Adrenal gland (tissue), 12 donors: ENCODE measurements around the gene NEGR1. TPM values are rescaled to one million over a fixed set of nuclear protein-coding genes. Genes with fewer than 3 reads are reported as not detected.

Experiments
- DNase-seq, 7 donors: peaks; one replicate each; pipeline ENCODE4 v3.0.0-alpha.2; 2019 to 2020
- H3K27ac ChIP-seq, 5 donors: fragments of 200-600 bp; sonication (generic) in 4 of 5; 1 replicate in 3 of 5; 2 replicates in 2 of 5; pipeline versions ENCODE4 v1.5.1 to v1.8.0; 2016 to 2020; ENCODE audit warnings: mild to moderate bottlenecking in 1 of 5
- H3K27me3 ChIP-seq: fragments of 200-600 bp; 2 replicates; pipeline ENCODE4 v1.8.0; 2021
- H3K36me3 ChIP-seq, 2 donors: fragments of 200-600 bp; replicated peaks in 1 of 2; 1 replicate in 1 of 2; 2 replicates in 1 of 2; pipeline versions ENCODE4 v1.5.1 to v1.8.0; 2018 to 2022
- H3K4me1 ChIP-seq, 2 donors: fragments of 200-600 bp; replicated peaks in 1 of 2; 1 replicate in 1 of 2; 2 replicates in 1 of 2; pipeline versions ENCODE4 v1.5.1 to v1.8.0; 2018 to 2021
- H3K4me3 ChIP-seq, 4 donors: fragments of 200-600 bp; sonication (generic) in 3 of 4; one replicate each; pipeline ENCODE4 v1.5.1; 2016 to 2018
- H3K9me3 ChIP-seq, 3 donors: fragments of 200-600 bp; sonication (generic) in 1 of 3; replicated peaks in 1 of 3; 1 replicate in 2 of 3; 2 replicates in 1 of 3; pipeline versions ENCODE4 v1.5.1 to v1.8.0; 2016 to 2021
- POLR2A ChIP-seq, 2 donors: fragments of 450-650 bp; IDR thresholded peaks; one replicate each; pipeline ENCODE4 v1.6.1; 2017; ENCODE audit warnings: antibody characterized with exemption in 2 of 2, mild to moderate bottlenecking in 2 of 2, moderate library complexity in 1 of 2
- WGBS, 4 donors: extraction: QIAGEN DNeasy Blood & Tissue Kit in 2 of 4; methylation state at CpG; one replicate each; pipeline versions ENCODE4 v1.1.5 to v1.1.7; 2013 to 2017; 5-methylcytosine and 5-hydroxymethylcytosine counted together
- intact Hi-C, 2 donors: fragments of 100-400 bp; cut with DNase I; formaldehyde crosslinking; loops; one replicate each; pipeline versions ENCODE4 v1.14.1 to v1.15.0; 2022 to 2023
- polyA plus RNA-seq, 3 donors: library from polyadenylated mRNA; stranded (reverse); fragments of 200-250 nt in 2 of 3; fragments of 350-450 nt in 1 of 3; fragmentation: Illumina TruSeq in 1 of 3; extraction: RNeasy Lipid Tissue Mini Kit (QIAGEN cat#74804) in 1 of 3; gene quantifications; one replicate each; pipeline ENCODE4 v1.2.3, GENCODE V29; 2013 to 2014
- total RNA-seq, 9 donors: library from RNA; depleted of rRNA in 4 of 9; stranded (reverse); fragments of >200 nt in 4 of 9; fragments of 120-200 nt in 1 of 9; fragmentation: NEBNext Ultra II Directional in 1 of 9; extraction: Animal tissue kit (Norgen Biotek cat#: 25700) in 1 of 9; gene quantifications; one replicate each; pipeline versions ENCODE4 v1.1.0 to v1.2.4, GENCODE V29; 2013 to 2023
- TF ChIP-seq, protein P1 (sequence below), 6 experiments: fragments of 450-650 bp in 4 of 6; fragments of 200-600 bp in 2 of 6; sonication (generic) in 1 of 6; IDR thresholded peaks; 1 replicate in 5 of 6; 2 replicates in 1 of 6; pipeline versions ENCODE4 v1.5.1 to v1.8.0; 2016 to 2021; ENCODE audit warnings: antibody characterized with exemption in 6 of 6, mild to moderate bottlenecking in 2 of 6, moderate library complexity in 1 of 6
- donor health status: healthy with polysubstance abuse.
- donor health status: Bipolar disorder and iron deficiency.
- donor health status: DM: yes; HTN: yes; CAD: no.
- donor health status: DM: no; HTN: no; CAD: no.
- donor health status: DM: no; HTN: no; CAD: no.
- donor health status: DM: yes; HTN: yes; CAD: no.

The NEGR1 gene
- total and polyA plus RNA-seq, 12 donors: 1.1 to 7.4 (median 4.0) TPM

DNA sequence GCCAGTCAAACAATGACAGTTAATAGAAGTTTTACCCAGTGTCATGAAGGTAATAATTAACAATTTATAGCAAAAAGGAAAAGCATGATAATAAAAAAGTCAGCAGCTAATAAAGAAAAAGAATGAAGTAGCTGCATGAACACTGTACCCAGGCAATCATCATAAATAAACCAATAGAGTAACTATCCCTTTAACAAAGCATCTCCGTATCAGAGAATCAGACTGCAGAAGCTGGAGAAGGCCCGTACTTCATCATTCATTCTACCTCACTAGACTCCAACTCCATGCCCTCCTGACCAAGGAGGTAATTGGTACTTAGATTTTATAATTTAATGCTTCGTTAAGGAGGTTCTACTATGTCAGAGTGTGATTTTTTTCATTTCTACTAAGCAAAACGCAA is 140.5 kb downstream of the NEGR1 start:
- no peak for DNase-seq
- WGBS, 4 donors: 63 to 76% (median 74%) methylated on average over 4 of the region's 4 CpGs
- Histone ChIP-seq H3K27ac (no peak overlapping the region), H3K36me3 (no peaks in the 10 kb centered on the region), H3K27me3 (no peaks in the 10 kb centered on the region), H3K4me1 (no peaks in the 10 kb centered on the region), H3K4me3 (no peak overlapping the region), H3K9me3 (no peaks in the 10 kb centered on the region)
- intact Hi-C loops: no loop called here
- TF ChIP-seq, protein P1, sequence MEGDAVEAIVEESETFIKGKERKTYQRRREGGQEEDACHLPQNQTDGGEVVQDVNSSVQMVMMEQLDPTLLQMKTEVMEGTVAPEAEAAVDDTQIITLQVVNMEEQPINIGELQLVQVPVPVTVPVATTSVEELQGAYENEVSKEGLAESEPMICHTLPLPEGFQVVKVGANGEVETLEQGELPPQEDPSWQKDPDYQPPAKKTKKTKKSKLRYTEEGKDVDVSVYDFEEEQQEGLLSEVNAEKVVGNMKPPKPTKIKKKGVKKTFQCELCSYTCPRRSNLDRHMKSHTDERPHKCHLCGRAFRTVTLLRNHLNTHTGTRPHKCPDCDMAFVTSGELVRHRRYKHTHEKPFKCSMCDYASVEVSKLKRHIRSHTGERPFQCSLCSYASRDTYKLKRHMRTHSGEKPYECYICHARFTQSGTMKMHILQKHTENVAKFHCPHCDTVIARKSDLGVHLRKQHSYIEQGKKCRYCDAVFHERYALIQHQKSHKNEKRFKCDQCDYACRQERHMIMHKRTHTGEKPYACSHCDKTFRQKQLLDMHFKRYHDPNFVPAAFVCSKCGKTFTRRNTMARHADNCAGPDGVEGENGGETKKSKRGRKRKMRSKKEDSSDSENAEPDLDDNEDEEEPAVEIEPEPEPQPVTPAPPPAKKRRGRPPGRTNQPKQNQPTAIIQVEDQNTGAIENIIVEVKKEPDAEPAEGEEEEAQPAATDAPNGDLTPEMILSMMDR (IDR thresholded peaks at IDR 0.05): no peak
- TF ChIP-seq POLR2A (IDR thresholded peaks at IDR 0.05): no peak

DNA sequence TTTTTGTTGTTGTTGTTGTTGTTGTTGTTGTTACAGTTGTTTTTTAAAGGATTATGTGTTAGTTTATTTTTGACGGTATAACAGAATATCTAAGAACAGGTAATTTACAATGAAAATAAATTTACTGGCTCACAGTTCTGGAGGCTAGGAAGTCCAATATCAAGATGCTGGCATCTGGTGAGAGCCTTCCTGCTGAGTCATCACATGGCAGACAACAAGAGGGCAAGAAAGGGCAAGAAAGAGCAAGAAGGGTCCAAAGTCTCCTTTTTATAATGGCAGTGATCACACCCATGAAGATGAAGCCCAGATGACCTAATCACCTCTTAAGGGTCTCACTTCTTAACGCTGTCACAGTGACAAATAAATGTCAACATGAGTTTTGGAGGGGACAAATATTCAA is 142.1 kb downstream of the NEGR1 start:
- Histone ChIP-seq H3K27me3 (no peaks in the 10 kb centered on the region), H3K27ac (no peak overlapping the region), H3K4me3 (no peak overlapping the region), H3K9me3 (no peaks in the 10 kb centered on the region), H3K4me1 (no peaks in the 10 kb centered on the region), H3K36me3 (no peaks in the 10 kb centered on the region)
- intact Hi-C loops: no loop called here
- WGBS, 4 donors: 66 to 82% (median 76%) methylated on average over 2 of the region's 2 CpGs
- TF ChIP-seq, protein P1 (IDR thresholded peaks at IDR 0.05): no peak
- TF ChIP-seq POLR2A (IDR thresholded peaks at IDR 0.05): no peak
- no peak for DNase-seq

GRCh38 chr1:72137656-72138055 is 144.7 kb downstream of the NEGR1 start:
- H3K9me3 ChIP-seq: no peaks in the 10 kb centered on the region
- intact Hi-C loops: no loop called here
- H3K36me3 ChIP-seq: no peaks in the 10 kb centered on the region
- no peak overlapping the region for H3K4me3 ChIP-seq
- TF ChIP-seq POLR2A (IDR thresholded peaks at IDR 0.05): no peak
- TF ChIP-seq, protein P1 (IDR thresholded peaks at IDR 0.05): no peak
- no peak for DNase-seq
- no peaks in the 10 kb centered on the region for H3K4me1 ChIP-seq
- 80 to 84% (median 81%) methylated on average over 1 of the region's 1 CpG for WGBS, 4 donors
- no peak overlapping the region for H3K27ac ChIP-seq
- no peaks in the 10 kb centered on the region for H3K27me3 ChIP-seq

GRCh38 chr1:72129869-72130268 is 152.5 kb downstream of the NEGR1 start:
- WGBS, 4 donors: 69 to 78% (median 76%) methylated on average over 2 of the region's 2 CpGs
- Histone ChIP-seq H3K4me1 (no peaks in the 10 kb centered on the region), H3K36me3 (no peaks in the 10 kb centered on the region), H3K9me3 (no peaks in the 10 kb centered on the region), H3K4me3 (no peak overlapping the region), H3K27ac (no peak overlapping the region), H3K27me3 (no peaks in the 10 kb centered on the region)
- intact Hi-C loops: no loop called here
- TF ChIP-seq POLR2A (IDR thresholded peaks at IDR 0.05): no peak
- TF ChIP-seq, protein P1 (IDR thresholded peaks at IDR 0.05): no peak
- no peak for DNase-seq
